Skin of body (tissue), 2 donors: Measurements from ENCODE around the gene PLEKHG4B. TPM values are rescaled to one million over a fixed set of nuclear protein-coding genes. Genes with fewer than 3 reads are reported as not detected.
"Not testable (repeated sequence)": the region's sequence is repeated elsewhere in the genome, so short reads cannot be mapped to it uniquely, and the experiment has no call there.

Experiments
- DNase-seq: peaks from one replicate; lab custom pipeline; 2025; lab: John Stamatoyannopoulos, UW
- total RNA-seq: library from RNA; depleted of rRNA; stranded (reverse); fragments of >200 nt; gene quantifications from one replicate; pipeline ENCODE4 v1.2.3, GENCODE V29; 2014

PLEKHG4B gene
- total RNA-seq, 1 donor from 2014 or later = 6.0 TPM

DNA sequence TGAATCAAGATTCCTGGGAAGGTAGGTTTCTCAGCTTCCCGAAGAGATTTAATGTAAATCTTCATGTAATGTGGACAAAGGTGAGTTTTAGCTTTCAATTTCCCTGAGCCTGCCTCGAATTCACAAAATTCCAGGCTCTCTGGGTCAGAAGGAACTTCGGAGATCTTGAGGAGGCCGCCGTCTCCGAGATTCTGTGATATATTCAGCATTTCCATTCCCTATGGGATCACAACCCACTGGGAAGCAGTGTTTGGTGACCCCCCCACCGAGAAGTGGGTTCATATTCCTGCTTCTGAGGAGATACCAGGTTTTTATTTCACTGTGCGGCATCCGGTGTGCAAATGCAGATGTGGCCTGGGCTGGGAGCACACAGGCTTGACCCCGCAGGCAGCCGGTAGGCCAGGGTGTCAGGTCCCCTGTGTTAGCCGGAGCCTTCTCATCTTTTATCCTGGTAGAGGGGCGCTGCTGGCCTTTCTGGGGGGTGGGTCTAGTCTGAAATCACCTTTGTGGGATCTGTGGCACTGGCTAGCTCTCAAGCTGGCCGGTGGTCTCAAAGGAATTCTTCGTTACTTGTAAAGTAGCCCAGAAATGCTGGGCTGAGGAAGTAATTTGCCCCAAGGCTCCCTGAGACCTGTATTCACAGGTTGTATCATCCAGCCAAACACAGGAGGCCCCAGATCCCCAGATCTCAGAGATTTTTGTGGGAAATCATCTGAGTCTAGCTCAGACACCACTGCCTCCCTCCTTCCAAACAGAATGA is 1.4 kb downstream of the PLEKHG4B start:
- no peak for DNase-seq

GRCh38 chr5:94113-94892 is 2.3 kb downstream of the PLEKHG4B start:
- DNase-seq = no peak

GRCh38 chr5:95241-95980 is 3.4 kb downstream of the PLEKHG4B start:
- DNase-seq = no peak

- DNase-seq = no peak
Observed at GRCh38 chr5:96976-97660, 5.2 kb downstream of the PLEKHG4B start.

DNA sequence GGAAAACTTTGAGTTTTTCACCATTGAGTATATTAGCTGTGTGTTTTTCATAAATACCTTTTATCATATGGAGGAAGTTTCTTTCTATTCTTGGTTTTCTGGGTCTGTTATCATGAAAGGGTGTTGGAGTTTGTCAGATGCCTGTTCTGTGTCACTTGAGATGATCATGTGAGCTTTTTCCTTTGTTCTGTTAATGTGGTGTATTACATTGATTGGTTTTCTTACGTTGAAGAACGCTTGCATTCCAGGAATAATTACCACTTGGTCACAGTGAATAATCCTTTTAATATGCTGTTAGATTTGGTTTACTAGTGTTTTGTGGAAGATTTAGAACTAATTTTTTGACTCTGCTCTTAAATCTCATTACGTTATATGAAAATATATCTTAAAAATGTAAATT is 7.8 kb downstream of the PLEKHG4B start:
- no peak for DNase-seq

GRCh38 chr5:102411-103043 is 10.6 kb downstream of the PLEKHG4B start:
- no peak for DNase-seq

DNA sequence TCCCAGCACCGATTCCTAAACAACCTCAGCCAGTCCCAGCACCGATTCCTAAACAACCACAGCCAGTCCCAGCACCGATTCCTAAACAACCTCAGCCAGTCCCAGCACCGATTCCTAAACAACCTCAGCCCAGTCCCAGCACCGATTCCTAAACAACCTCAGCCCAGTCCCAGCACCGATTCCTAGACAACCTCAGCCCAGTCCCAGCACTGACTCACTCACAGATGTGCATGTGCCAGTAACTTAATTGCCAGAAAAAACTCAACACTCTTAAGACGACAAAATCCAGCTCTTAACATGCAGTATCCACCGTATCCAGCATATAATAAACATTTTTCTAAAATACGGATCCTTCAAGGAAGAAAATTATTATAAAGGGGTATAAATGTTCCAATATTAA is 12.1 kb downstream of the PLEKHG4B start:
- DNase-seq = not testable (repeated sequence)

- no peak for DNase-seq
Observed at GRCh38 chr5:104778-105296, 12.9 kb downstream of the PLEKHG4B start.

- no peak for DNase-seq
Observed at GRCh38 chr5:105504-106070, 13.6 kb downstream of the PLEKHG4B start.

DNA sequence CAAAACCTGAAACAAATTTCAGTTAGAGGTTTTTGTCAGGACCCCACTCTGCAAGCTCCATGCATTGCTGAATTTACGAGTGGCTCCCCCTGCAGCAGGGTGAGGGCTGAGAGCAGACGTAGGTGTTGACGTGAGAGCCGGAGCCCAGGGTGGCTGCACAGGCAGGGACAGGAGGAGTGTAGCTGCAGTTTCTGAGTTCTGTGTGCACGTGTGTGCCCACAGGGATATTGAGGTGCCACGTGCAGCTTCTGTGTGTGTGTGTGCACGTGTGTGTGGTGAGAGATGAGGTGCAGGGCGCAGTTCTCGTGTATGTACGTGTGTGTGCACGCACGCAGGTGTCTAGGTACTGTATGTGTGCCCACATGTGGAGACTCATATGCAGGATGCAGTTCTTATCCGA is 14.6 kb downstream of the PLEKHG4B start:
- DNase-seq = no peak

DNA sequence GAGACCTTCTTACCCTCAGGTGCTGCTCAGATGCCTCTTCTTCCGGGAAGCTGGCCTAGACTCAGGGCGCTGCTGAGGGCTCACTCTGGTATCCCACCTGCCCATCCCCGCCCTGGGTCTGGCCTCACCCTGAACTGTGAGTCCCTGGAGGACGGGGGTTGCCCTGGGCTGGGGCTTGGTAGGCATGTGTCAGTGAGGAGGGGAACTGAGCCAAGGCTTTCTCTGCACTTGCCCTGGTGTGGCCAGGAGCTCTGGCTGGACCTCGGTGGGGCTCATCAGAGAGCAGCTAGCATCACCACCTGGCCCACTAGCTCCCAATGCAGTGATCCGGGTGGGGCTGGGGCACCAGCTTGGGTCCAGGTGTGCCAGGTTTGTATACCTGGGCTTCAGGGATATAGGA is 15.6 kb downstream of the PLEKHG4B start:
- no peak for DNase-seq

DNA sequence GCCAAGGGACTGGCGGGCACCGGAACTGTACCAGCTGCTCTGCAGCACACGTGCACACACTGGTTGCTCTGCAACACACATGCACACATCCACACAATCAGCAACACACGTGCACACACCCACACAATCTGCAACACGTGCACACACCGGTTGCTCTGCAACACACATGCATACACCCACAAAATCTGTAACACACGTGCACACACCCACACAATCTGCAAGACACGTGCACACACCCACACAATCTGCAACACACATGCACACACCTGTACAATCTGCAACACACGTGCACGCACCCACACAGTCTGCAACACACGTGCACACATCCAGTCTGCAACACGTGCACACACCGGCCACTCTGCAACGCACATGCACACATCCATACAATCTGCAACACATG is 17.9 kb downstream of the PLEKHG4B start:
- DNase-seq = no peak

DNA sequence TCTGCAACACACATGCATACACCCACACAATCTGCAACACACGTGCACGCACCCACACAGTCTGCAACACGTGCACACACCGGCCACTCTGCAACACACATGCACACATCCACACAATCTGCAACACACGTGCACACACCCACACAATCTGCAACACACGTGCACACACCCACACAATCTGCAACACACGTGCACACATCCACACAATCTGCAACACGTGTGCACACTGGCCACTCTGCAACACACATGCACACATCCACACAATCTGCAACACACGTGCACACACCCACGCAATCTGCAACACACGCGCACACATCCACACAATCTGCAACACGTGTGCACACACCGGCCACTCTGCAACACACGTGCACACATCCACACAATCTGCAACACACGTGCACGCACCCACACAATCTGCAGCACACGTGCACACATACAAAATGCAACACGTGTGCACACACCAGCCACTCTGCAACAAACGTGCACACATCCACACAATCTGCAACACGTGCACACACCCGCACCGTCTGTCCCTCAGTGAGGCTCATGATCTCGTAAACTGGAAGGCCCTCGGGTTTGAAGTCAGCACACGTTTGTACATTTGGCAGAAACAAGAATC is 18.4 kb downstream of the PLEKHG4B start:
- no peak for DNase-seq

GRCh38 chr5:111171-111570 is 19.2 kb downstream of the PLEKHG4B start:
- DNase-seq = no peak

DNA sequence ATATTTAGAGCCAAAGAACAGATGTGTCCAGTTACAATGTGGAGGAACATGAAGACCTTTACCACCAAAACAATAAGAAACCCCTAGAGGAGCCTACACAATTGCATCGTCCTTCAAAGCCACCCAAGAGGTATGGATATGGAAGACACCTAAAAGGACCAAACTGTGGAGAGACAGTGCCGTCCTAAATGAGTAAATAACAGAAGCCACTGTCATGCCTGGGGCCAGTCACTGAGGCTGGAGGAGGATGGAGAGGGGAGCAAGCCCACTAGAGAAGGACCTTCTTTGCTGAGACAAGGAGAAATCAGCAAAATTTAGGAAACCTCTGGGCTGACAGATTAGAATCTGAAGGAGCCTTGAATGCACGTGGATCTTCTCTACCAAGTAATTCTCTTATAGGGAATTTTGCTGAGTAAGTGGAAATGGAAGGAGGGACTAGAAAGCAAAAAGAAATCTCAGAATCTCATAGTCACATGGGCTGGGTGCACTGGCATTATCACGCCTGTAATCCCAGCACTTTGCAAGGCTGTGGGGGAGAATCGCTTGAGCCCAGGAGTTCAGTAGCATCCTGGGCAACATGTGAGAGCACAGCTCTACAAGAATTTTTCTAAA is 27.6 kb downstream of the PLEKHG4B start:
- DNase-seq = no peak

GRCh38 chr5:121432-121831 is 29.5 kb downstream of the PLEKHG4B start:
- DNase-seq = no peak

DNA sequence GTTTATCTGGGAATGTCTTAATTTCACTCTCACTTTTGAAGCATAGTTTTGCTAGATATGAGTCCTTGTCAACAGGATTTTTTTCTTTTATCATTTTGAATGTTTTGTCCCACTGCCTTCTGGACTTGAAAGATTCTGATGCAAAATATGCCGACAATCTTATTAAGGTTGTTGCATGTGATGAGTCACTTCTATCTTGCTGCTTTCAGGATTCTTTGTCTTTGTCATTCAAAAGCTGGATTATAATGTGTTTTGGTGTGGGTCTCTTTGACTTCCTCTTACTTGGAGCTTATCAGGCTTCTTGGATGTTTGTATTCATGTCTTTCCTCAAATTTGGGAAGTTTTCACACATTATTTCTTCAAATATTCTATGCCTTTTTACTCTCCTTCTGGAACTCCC is 33.8 kb downstream of the PLEKHG4B start:
- no peak for DNase-seq

DNA sequence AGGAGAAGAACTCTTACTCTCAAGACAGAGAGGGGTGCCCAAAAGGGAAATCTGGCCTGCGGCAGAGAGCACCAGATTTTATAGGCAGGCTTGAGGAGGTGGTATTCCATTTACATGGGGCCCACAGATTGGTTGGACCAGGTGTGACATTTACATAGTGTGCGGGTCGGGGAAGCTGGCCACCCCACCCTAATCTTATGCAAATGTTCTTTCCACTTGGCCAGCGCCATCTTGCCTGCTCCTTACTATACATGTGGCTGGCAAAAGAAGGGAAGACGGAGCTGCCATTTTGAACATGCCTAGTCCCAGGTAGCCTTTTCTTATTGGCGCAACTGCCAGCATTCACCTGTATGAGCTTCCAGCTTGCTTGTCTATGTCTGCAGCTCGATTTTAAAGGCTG is 34.8 kb downstream of the PLEKHG4B start:
- no peak for DNase-seq

GRCh38 chr5:127886-128285 is 35.9 kb downstream of the PLEKHG4B start:
- DNase-seq = no peak

DNA sequence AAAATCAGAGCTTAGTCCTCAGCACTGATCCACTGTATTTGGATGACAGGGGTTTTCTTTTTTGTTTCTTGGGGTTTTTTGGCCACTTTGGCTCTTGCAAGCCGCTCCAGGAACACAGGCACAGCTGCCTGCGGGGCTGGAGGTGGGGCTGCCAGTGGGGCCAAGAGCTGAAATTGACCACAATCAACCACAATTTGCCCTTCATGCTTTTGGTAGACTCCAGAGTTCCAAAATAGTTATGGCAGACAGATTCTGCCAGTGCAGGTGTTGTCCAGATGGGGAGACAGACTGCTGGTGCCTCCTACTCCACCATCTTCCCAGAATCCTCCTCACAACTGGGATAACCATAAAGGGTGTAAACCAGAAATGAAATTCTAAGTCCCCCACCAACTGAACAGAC is 36.5 kb downstream of the PLEKHG4B start:
- DNase-seq = no peak
